CD4-positive, alpha-beta T cell (primary cell): ENCODE measurements around the gene GART. TPM values are rescaled to one million over a fixed set of nuclear protein-coding genes. Genes with fewer than 3 reads are reported as not detected.
A peak's percentile ranks its signal among the peaks of the same experiment; 100 is the strongest.

Source experiments
- ATAC-seq: fragments of 200-7000 bp; cut with Tn5 transposase; one replicate; pipeline ENCODE4 v1.10.0; 2022; ENCODE audit warnings: mild to moderate bottlenecking; ENCODE audit not compliant: poor library complexity
- CTCF ChIA-PET: fragments of 350-600 bp; sonication (Branson Sonifier 250); formaldehyde crosslinking; loops from one replicate; lab custom pipeline; 2021; ENCODE audit warnings: antibody characterized with exemption, inconsistent platforms; lab: Charles Lee
- POLR2A ChIA-PET: fragments of 350-600 bp; sonication (Branson Sonifier 250); formaldehyde crosslinking; loops from one replicate; lab custom pipeline; 2021; ENCODE audit warnings: antibody characterized with exemption, inconsistent platforms; lab: Charles Lee
- DNase-seq, 14 experiments: peaks; one replicate each; pipeline ENCODE4 v3.0.0-alpha.2; 2013 to 2020; ENCODE audit warnings: mixed read lengths in 2 of 14
- H3K27ac ChIP-seq, 2 donors: one replicate each; pipeline versions ENCODE4 v1.5.1 to v1.7.0; 2013; ENCODE audit warnings: low read length in 2 of 2, low read depth in 1 of 2, mild to moderate bottlenecking in 1 of 2
- H3K27me3 ChIP-seq, 2 experiments: 1 replicate in 1 of 2; 2 replicates in 1 of 2; pipeline versions ENCODE4 v1.6.1 to v1.7.0; 2013; ENCODE audit warnings: low read length in 2 of 2, control low read depth in 1 of 2, mild to moderate bottlenecking in 1 of 2, moderate library complexity in 1 of 2; ENCODE audit not compliant: insufficient read depth in 2 of 2, control insufficient read depth in 1 of 2
- H3K36me3 ChIP-seq: one replicate; pipeline ENCODE4 v1.6.1; 2013; ENCODE audit warnings: low read length, control low read depth; ENCODE audit not compliant: insufficient read depth
- H3K4me1 ChIP-seq: one replicate; pipeline ENCODE4 v1.6.1; 2013; ENCODE audit warnings: low read length, control low read depth; ENCODE audit not compliant: insufficient read depth
- H3K4me3 ChIP-seq: one replicate; pipeline ENCODE4 v1.5.1; 2013; ENCODE audit warnings: mild to moderate bottlenecking, low read length, moderate library complexity
- H3K9me3 ChIP-seq, 2 experiments: 1 replicate in 1 of 2; 2 replicates in 1 of 2; pipeline versions ENCODE4 v1.6.1 to v1.7.0; 2013; ENCODE audit warnings: low read length in 2 of 2, mild to moderate bottlenecking in 2 of 2, control low read depth in 1 of 2, moderate library complexity in 1 of 2; ENCODE audit not compliant: control insufficient read depth in 1 of 2, insufficient read depth in 1 of 2
- H3K27ac Mint-ChIP-seq: one replicate; pipeline ENCODE4 v1.8.0; 2020; ENCODE audit warnings: mixed read lengths
- H3K27me3 Mint-ChIP-seq: one replicate; pipeline ENCODE4 v1.8.0; 2021; ENCODE audit warnings: mixed read lengths
- H3K36me3 Mint-ChIP-seq: one replicate; pipeline ENCODE4 v1.8.0; 2021; ENCODE audit warnings: low read depth, mixed read lengths
- H3K4me1 Mint-ChIP-seq: one replicate; pipeline ENCODE4 v1.8.0; 2021; ENCODE audit warnings: low read depth, mixed read lengths
- H3K4me3 Mint-ChIP-seq: one replicate; pipeline ENCODE4 v1.8.0; 2020; ENCODE audit warnings: mild to moderate bottlenecking, mixed read lengths
- H3K9me3 Mint-ChIP-seq: one replicate; pipeline ENCODE4 v1.8.0; 2020; ENCODE audit warnings: mixed read lengths
- intact Hi-C, 2 experiments: fragments of 100-400 bp; cut with DNase I in 1 of 2; cut with micrococcal nuclease in 1 of 2; formaldehyde crosslinking; loops; one replicate each; pipeline versions ENCODE4 v1.15.1 to v1.9.0; 2023 to 2025; cut with DNase I, micrococcal nuclease
- total RNA-seq, 174 experiments: library from RNA in 2 of 174; stranded (reverse) in 2 of 174; gene quantifications; one replicate each; pipeline ENCODE4 v1.2.3 and lab custom pipeline; 2021 to 2026
- TF ChIP-seq, protein P1 (sequence below): fragments of 200-600 bp; IDR thresholded peaks from one replicate; pipeline ENCODE4 v1.8.0; 2022; ENCODE audit warnings: antibody characterized with exemption, mild to moderate bottlenecking

The GART gene
- total RNA-seq, 2 experiments from 2014 or later = 21.8 to 25.5 TPM

DNA sequence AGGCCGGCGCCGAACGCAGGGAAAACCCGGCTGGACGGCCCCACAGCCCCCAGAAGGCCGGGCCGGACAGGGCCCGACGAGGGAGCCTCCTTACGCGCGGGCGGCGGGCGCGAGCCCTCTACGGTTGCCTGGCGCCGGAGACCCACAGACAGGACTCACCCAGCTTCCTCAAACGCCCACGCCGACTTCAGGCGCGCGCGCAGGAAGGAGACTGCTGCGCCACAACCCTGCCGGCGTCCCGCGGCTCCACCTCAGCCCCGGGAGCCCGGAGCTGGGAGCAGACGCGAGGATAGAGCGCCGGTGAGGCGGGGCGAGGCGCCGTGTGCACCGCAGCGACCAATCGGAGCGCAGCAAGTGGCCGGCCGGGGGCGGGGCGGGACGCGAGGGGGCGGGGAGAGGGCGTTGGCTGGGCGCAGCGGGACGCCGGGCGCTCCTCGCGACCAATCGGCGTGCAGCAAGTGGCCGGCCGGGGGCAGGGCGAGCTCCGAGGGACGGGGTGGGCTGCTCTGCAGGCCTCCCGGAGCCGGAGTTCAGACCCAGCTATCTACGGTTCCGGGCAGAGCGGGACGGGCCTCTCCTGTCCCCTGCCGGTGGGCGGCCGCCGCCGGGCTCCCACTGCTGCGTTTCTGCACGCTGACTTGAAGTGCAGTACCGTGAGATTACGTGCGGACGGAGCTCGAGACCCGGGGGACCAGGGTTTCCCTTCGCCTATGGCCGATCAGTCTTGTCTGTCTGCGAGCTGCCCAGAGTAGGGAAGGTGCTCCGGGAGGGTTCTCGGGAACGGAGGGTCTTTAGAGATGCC lies 62.0 kb downstream of the GART start, which contains the start of gene TMEM50B:
Gene TMEM50B, minus strand, starts transcription at position 296 of the 802 bp plus-strand sequence. CDS start 11,089 bp downstream, outside the sequence.
- H3K36me3 Mint-ChIP-seq = peaks cover 4% of the 10 kb centered on the region
- no peaks in the 10 kb centered on the region for H3K36me3 ChIP-seq
- peak; percentile 91 to 99 (median 96) for DNase-seq
- peak within 1 kb of the TSS; percentile 96 for H3K27ac Mint-ChIP-seq
- POLR2A ChIA-PET = interaction anchor here (0.6 to 4.7 kb wide), 40 partner anchors 10 to 1068 kb away, joined by 3 to 197 read pairs (median 4); partner anchors contain the start of genes CFAP298, DNAJC28, DONSON and EVA1C
- TF ChIP-seq, protein P1, sequence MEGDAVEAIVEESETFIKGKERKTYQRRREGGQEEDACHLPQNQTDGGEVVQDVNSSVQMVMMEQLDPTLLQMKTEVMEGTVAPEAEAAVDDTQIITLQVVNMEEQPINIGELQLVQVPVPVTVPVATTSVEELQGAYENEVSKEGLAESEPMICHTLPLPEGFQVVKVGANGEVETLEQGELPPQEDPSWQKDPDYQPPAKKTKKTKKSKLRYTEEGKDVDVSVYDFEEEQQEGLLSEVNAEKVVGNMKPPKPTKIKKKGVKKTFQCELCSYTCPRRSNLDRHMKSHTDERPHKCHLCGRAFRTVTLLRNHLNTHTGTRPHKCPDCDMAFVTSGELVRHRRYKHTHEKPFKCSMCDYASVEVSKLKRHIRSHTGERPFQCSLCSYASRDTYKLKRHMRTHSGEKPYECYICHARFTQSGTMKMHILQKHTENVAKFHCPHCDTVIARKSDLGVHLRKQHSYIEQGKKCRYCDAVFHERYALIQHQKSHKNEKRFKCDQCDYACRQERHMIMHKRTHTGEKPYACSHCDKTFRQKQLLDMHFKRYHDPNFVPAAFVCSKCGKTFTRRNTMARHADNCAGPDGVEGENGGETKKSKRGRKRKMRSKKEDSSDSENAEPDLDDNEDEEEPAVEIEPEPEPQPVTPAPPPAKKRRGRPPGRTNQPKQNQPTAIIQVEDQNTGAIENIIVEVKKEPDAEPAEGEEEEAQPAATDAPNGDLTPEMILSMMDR = peak; percentile 0
- peak within 1 kb of the TSS; percentile 80 to 90 for H3K27ac ChIP-seq
- no peaks in the 10 kb centered on the region for H3K27me3 Mint-ChIP-seq
- CTCF ChIA-PET = interaction anchor here (0.7 to 4.6 kb wide), 15 partner anchors 11 to 868 kb away, joined by 3 to 46 read pairs (median 4); partner anchors contain the start of genes CFAP298, DNAJC28, DONSON and GART
- peak; percentile 89 for ATAC-seq
- H3K9me3 Mint-ChIP-seq = no peaks in the 10 kb centered on the region
- peak within 1 kb of the TSS; percentile 89 for H3K4me3 Mint-ChIP-seq
- peaks cover 22% of the 10 kb centered on the region for H3K4me1 ChIP-seq
- intact Hi-C loops = loop anchor here (1.0 to 10.0 kb wide), 8 partner anchors 8 to 1085 kb away; partner anchors contain the start of genes GART (in 2 of the 2), DNAJC28 (in 1 of the 2), PAXBP1 (in 1 of the 2) and SON (in 1 of the 2)
- no peaks in the 10 kb centered on the region for H3K9me3 ChIP-seq
- H3K4me3 ChIP-seq = peak within 1 kb of the TSS; percentile 88
- H3K4me1 Mint-ChIP-seq = peaks cover 19% of the 10 kb centered on the region
- H3K27me3 ChIP-seq = no peaks in the 10 kb centered on the region

DNA sequence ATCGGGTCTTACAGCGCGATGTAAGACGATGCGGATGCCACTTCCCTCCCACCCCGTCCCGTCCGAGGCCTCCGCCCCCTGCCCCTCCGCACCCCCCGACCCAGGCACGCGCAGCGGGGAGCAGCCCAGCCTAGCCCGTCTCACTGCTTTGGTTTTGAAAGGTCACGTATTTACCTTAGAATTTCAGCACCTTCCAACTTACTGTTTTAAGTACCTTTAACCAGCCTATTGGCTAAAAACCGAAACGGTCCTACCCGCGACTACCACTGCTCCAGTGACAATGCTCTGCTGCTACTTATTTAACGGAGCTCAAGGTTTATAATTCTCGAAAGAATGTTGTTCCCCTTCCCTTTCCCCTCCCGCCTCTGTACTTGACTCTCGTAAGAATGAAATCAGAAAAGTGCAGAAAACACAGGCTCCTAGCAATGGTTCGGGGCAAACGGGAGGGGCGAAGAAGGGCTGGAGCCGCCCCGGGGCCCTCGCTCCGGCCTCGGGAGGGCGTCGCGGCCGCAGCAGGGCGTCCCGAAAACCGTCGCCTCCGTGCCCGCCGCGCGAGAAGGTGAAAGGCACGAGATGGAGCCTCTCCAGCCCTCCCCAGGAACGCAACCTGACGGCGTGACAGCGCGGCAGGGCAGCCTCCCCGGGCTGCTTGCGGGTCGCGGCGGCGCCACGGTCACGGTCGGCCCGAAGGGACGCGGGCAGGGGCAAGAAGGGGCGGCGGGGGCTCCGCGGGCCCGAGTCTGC lies 62.8 kb downstream of the GART start:
- DNase-seq (peak; percentile 9 to 74 (median 32)), ATAC-seq (peak; percentile 7)
- Histone ChIP-seq H3K4me1 (peaks cover 22% of the 10 kb centered on the region), H3K36me3 (no peaks in the 10 kb centered on the region), H3K27ac (peak overlapping the region; percentile 80 to 90), H3K9me3 (no peaks in the 10 kb centered on the region), H3K4me3 (peak overlapping the region; percentile 88), H3K27me3 (no peaks in the 10 kb centered on the region)
- H3K4me3 Mint-ChIP-seq = peak overlapping the region; percentile 87
- intact Hi-C loops = loop anchor here (1.0 to 5.0 kb wide), 3 partner anchors 63 to 707 kb away; partner anchors contain the start of genes GART (in 1 of the 2) and PAXBP1 (in 1 of the 2)
- ChIA-PET CTCF (interaction anchor here (0.9 to 4.6 kb wide), 11 partner anchors 11 to 867 kb away, joined by 3 to 46 read pairs (median 4); partner anchors contain the start of genes CFAP298, DNAJC28, GART and IFNAR1), POLR2A (interaction anchor here (0.7 to 4.7 kb wide), 33 partner anchors 10 to 1067 kb away, joined by 3 to 197 read pairs (median 5); partner anchors contain the start of genes CFAP298, DNAJC28, DONSON and EVA1C)
- H3K4me1 Mint-ChIP-seq = peaks cover 19% of the 10 kb centered on the region
- H3K27ac Mint-ChIP-seq = peak overlapping the region; percentile 96
- H3K36me3 Mint-ChIP-seq = peaks cover 5% of the 10 kb centered on the region
- TF ChIP-seq, protein P1 = peak; percentile 17
- H3K9me3 Mint-ChIP-seq = no peaks in the 10 kb centered on the region
- H3K27me3 Mint-ChIP-seq = no peaks in the 10 kb centered on the region

DNA sequence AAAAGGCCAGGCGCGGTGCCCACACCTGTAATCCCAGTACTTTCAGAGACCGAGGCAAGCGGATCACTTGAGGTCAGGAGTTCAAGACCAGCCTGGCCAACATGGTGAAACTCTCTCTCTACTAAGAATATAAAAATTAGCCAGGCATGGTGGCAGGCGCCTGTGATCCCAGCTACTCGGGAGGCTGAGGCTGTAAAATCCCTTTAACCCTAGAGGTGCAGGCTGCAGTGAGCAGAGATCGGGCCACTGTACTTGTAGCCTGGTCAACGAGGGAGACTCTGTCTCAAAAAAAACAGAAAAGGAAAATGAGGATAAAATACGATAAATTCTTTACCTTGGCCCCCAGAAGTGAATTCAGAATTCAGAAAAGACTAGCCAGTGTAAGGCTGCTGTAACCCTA lies 63.7 kb downstream of the GART start:
- CTCF ChIA-PET = interaction anchor here (1.7 kb wide), 1 partner anchor 128 kb away, joined by 5 read pairs; no protein-coding TSS in a partner anchor
- DNase-seq = no peak
- Histone ChIP-seq H3K27ac (no peak overlapping the region), H3K36me3 (no peaks in the 10 kb centered on the region), H3K9me3 (no peaks in the 10 kb centered on the region), H3K4me3 (peak overlapping the region; percentile 88), H3K4me1 (peaks cover 22% of the 10 kb centered on the region), H3K27me3 (no peaks in the 10 kb centered on the region)
- no peaks in the 10 kb centered on the region for H3K9me3 Mint-ChIP-seq
- H3K27me3 Mint-ChIP-seq = no peaks in the 10 kb centered on the region
- peaks cover 12% of the 10 kb centered on the region for H3K36me3 Mint-ChIP-seq
- H3K4me3 Mint-ChIP-seq = peak overlapping the region; percentile 87
- peak overlapping the region; percentile 96 for H3K27ac Mint-ChIP-seq
- intact Hi-C loops = loop anchor here in 1 of 2 experiments (5.0 kb wide), 1 partner anchor 706 kb away; the partner anchor contains the start of gene PAXBP1
- ATAC-seq = no peak
- POLR2A ChIA-PET = interaction anchor here (2.6 to 4.7 kb wide), 2 partner anchors 12 to 127 kb away, joined by 15 to 197 read pairs; partner anchors contain the start of gene DNAJC28
- peaks cover 25% of the 10 kb centered on the region for H3K4me1 Mint-ChIP-seq
- TF ChIP-seq, protein P1 = no peak
